Peyer's patch (tissue), 4 donors: ENCODE results near the gene CDCA3. TPM values are rescaled to one million over a fixed set of nuclear protein-coding genes. Genes with fewer than 3 reads are reported as not detected.
A peak's percentile ranks its signal among the peaks of the same experiment; 100 is the strongest.

ENCODE experiments used
- DNase-seq, 3 donors: peaks; one replicate each; pipeline ENCODE4 v3.0.0-alpha.2; 2017 to 2019
- H3K27ac ChIP-seq, 4 donors: fragments of 200-600 bp; sonication (generic); one replicate each; pipeline ENCODE4 v1.5.1; 2016 to 2019
- H3K27me3 ChIP-seq, 2 donors: fragments of 200-600 bp; sonication (generic); one replicate each; pipeline ENCODE4 v1.5.1; 2019
- H3K36me3 ChIP-seq, 3 donors: fragments of 200-600 bp; sonication (generic); one replicate each; pipeline ENCODE4 v1.5.1; 2016 to 2019
- H3K4me1 ChIP-seq, 4 donors: fragments of 200-600 bp; sonication (generic); one replicate each; pipeline ENCODE4 v1.5.1; 2016 to 2019
- H3K4me3 ChIP-seq, 4 donors: fragments of 200-600 bp; sonication (generic); 1 replicate in 3 of 4; 2 replicates in 1 of 4; pipeline ENCODE4 v1.5.1; 2016 to 2019; ENCODE audit warnings: mild to moderate bottlenecking in 1 of 4
- H3K9me3 ChIP-seq, 4 donors: fragments of 200-600 bp; sonication (generic); one replicate each; pipeline ENCODE4 v1.5.1; 2016 to 2019; ENCODE audit warnings: mild to moderate bottlenecking in 1 of 4
- CTCF ChIP-seq, 6 experiments: fragments of 450-650 bp in 4 of 6; fragments of 200-600 bp in 2 of 6; sonication (generic) in 1 of 6; IDR thresholded peaks; one replicate each; pipeline ENCODE4 v1.5.1; 2017 to 2019; ENCODE audit warnings: antibody characterized with exemption in 6 of 6, mild to moderate bottlenecking in 3 of 6, moderate library complexity in 1 of 6
- POLR2A ChIP-seq, 2 donors: fragments of 450-650 bp; IDR thresholded peaks; one replicate each; pipeline ENCODE4 v1.5.1; 2017; ENCODE audit warnings: antibody characterized with exemption in 2 of 2, mild to moderate bottlenecking in 2 of 2, moderate library complexity in 2 of 2
- total RNA-seq, 4 donors: library from RNA; depleted of rRNA; stranded (reverse); fragments of >200 nt; gene quantifications; one replicate each; pipeline ENCODE4 v1.1.0, GENCODE V29; 2016

Gene CDCA3
- total RNA-seq, 4 donors from 2014 or later = 44.2 to 51.2 (median 46.3) TPM

DNA sequence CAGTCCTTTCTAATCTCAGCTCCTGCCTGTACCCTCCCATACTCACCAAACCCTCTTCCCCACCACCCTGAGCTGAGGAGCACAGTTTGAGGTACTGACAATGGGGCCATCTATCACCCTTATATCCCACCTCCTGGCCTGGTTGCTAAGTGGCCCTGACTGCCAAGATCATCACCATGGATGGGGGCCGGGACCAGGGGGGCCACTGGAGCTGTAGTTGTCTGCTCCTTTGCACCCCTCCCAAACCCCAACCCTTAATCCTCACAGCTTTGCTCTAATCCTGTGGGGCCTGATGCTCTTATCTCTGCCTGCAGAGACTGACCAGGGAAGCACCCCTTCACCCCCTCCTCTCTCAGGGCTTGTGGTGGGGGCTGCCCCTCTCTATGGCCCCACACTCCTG is 10.8 kb downstream of the CDCA3 start:
- Histone ChIP-seq H3K36me3 (peaks cover 0 to 13% (median 0%) of the 10 kb centered on the region in 3 donors), H3K27ac (peak overlapping the region in 1 of 4 donors; percentile 73)

GRCh38 chr12:6839482-6840201 is 11.4 kb downstream of the CDCA3 start:
- TF ChIP-seq CTCF (IDR thresholded peaks at IDR 0.05) = no peak
- TF ChIP-seq POLR2A (IDR thresholded peaks at IDR 0.05) = no peak
- Histone ChIP-seq H3K4me1 (peaks cover 0 to 4% (median 0%) of the 10 kb centered on the region in 4 donors), H3K27ac (peak overlapping the region in 1 of 4 donors; percentile 73), H3K9me3 (no peaks in the 10 kb centered on the region), H3K36me3 (peaks cover 0 to 13% (median 0%) of the 10 kb centered on the region in 3 donors), H3K4me3 (no peak overlapping the region), H3K27me3 (no peaks in the 10 kb centered on the region)
- peak in 2 of 3 donors; percentile 81 to 88 for DNase-seq

More for the DNA sequence above, 10.8 kb downstream of the CDCA3 start:
- H3K4me1 ChIP-seq = peaks cover 0 to 4% (median 0%) of the 10 kb centered on the region in 4 donors
- no peaks in the 10 kb centered on the region for H3K9me3 ChIP-seq
- DNase-seq = no peak
- H3K27me3 ChIP-seq = no peaks in the 10 kb centered on the region
- no peak overlapping the region for H3K4me3 ChIP-seq
- TF ChIP-seq POLR2A (IDR thresholded peaks at IDR 0.05) = no peak
- TF ChIP-seq CTCF (IDR thresholded peaks at IDR 0.05) = no peak

DNA sequence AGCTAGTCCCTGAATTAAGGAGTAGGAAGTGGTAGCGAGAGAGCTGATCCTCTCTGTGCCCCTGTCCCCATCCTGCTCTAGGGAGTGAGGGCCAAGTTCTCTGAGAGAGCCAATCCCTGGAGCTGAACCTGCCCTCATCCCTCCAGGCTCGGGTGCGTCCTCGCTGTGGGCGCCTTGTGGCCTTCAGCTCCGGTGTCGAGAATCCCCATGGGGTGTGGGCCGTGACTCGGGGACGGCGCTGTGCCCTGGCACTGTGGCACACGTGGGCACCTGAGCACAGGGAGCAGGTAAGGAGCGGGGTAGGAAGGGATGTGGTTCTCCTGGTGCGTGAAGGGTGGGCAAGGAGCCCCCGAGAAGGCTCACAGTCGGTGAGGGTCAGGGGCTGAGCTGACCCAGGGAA is 12.2 kb downstream of the CDCA3 start:
- H3K9me3 ChIP-seq = no peaks in the 10 kb centered on the region
- H3K4me1 ChIP-seq = peaks cover 0 to 4% (median 0%) of the 10 kb centered on the region in 4 donors
- peaks cover 0 to 13% (median 0%) of the 10 kb centered on the region in 3 donors for H3K36me3 ChIP-seq
- TF ChIP-seq POLR2A (IDR thresholded peaks at IDR 0.05) (no peak), CTCF (IDR thresholded peaks at IDR 0.05) (no peak)
- H3K27me3 ChIP-seq = no peaks in the 10 kb centered on the region
- no peak for DNase-seq
- H3K27ac ChIP-seq = no peak overlapping the region
- no peak overlapping the region for H3K4me3 ChIP-seq

GRCh38 chr12:6837370-6838060 is 13.6 kb downstream of the CDCA3 start:
- Histone ChIP-seq H3K27ac (no peak overlapping the region), H3K4me3 (no peak overlapping the region), H3K4me1 (peaks cover 0 to 4% (median 0%) of the 10 kb centered on the region in 4 donors), H3K9me3 (no peaks in the 10 kb centered on the region), H3K36me3 (peaks cover 0 to 19% (median 0%) of the 10 kb centered on the region in 3 donors), H3K27me3 (no peaks in the 10 kb centered on the region)
- DNase-seq = no peak
- TF ChIP-seq POLR2A (IDR thresholded peaks at IDR 0.05) = no peak
- TF ChIP-seq CTCF (IDR thresholded peaks at IDR 0.05) = no peak

- Histone ChIP-seq H3K9me3 (no peaks in the 10 kb centered on the region), H3K4me1 (peaks cover 0 to 4% (median 0%) of the 10 kb centered on the region in 4 donors), H3K27ac (no peak overlapping the region), H3K27me3 (no peaks in the 10 kb centered on the region), H3K36me3 (peaks cover 0 to 19% (median 0%) of the 10 kb centered on the region in 3 donors), H3K4me3 (no peak overlapping the region)
- TF ChIP-seq CTCF (IDR thresholded peaks at IDR 0.05) (no peak), POLR2A (IDR thresholded peaks at IDR 0.05) (no peak)
- DNase-seq = no peak
These were observed 14.2 kb downstream of the CDCA3 start for GRCh38 chr12:6836851-6837250.
